Endometrial microvascular endothelial cells (primary cell): ENCODE measurements around the gene AFDN. TPM values are rescaled to one million over a fixed set of nuclear protein-coding genes. Genes with fewer than 3 reads are reported as not detected.

ENCODE experiments used
- in situ Hi-C: cut with HindIII; loops from 2 replicates; pipeline ENCODE4 v1.10.0; 2017; ENCODE audit warnings: low sequenced_read_pairs, low pct_unique_long_range_greater_than_20kb; ENCODE audit errors: inconsistent ontology term
- total RNA-seq: library from RNA; depleted of rRNA; stranded (reverse); fragments of >200 nt; gene quantifications from one replicate; pipeline ENCODE4 v1.2.3, GENCODE V29; 2015; ENCODE audit errors: inconsistent ontology term

The AFDN gene
- total RNA-seq, 1 donor from 2014 or later = 43.0 TPM

GRCh38 chr6:168021581-168021980, 194.9 kb downstream of the AFDN start:
- in situ Hi-C loops = no loop called here

Other genes with a start within 250 kb of the AFDN start
- gene KIF25, start 170.8 kb downstream of the AFDN start, total RNA-seq = not detected